Erythroblast (primary cell): Measurements from ENCODE around the gene TTC28.

Source experiments
- GATA1 ChIP-seq: IDR thresholded peaks from 2 replicates; pipeline ENCODE4 v1.6.1; 2011; ENCODE audit warnings: low read depth, mild to moderate bottlenecking, control low read depth, low read length, moderate library complexity
- POLR2A ChIP-seq: IDR thresholded peaks from 2 replicates; pipeline ENCODE4 v1.6.1; 2011; ENCODE audit warnings: mild to moderate bottlenecking, low read length

- TF ChIP-seq POLR2A (no peak), GATA1 (no peak)
These were observed 673.4 kb downstream of the TTC28 start for GRCh38 chr22:28006271-28006670.
